HEK293T (cell line): ENCODE results near the gene HSD3B2.

ENCODE experiments used
- BHLHE40 ChIP-seq: fragments of 450-650 bp; IDR thresholded peaks from 2 replicates; pipeline ENCODE4 v1.6.1; 2016; ENCODE audit warnings: mild to moderate bottlenecking, moderate library complexity, borderline replicate concordance
- FOXA1 ChIP-seq: fragments of 450-650 bp; IDR thresholded peaks from 2 replicates; pipeline ENCODE4 v1.6.1; 2016; ENCODE audit warnings: mild to moderate bottlenecking
- FOXM1 ChIP-seq: fragments of 450-650 bp; IDR thresholded peaks from 2 replicates; pipeline ENCODE4 v1.6.1; 2017; ENCODE audit warnings: mild to moderate bottlenecking, borderline replicate concordance
- HDGF ChIP-seq: fragments of 450-650 bp; IDR thresholded peaks from 2 replicates; pipeline ENCODE4 v1.6.1; 2017; ENCODE audit warnings: antibody characterized with exemption, borderline replicate concordance
- L3MBTL2 ChIP-seq: fragments of 450-650 bp; conservative IDR thresholded peaks from 2 replicates; pipeline ENCODE4 v1.6.1; 2016; ENCODE audit warnings: mild to moderate bottlenecking
- SP1 ChIP-seq: fragments of 450-650 bp; IDR thresholded peaks from 2 replicates; pipeline ENCODE4 v1.6.1; 2017
- SUZ12 ChIP-seq: fragments of 450-650 bp; IDR thresholded peaks from 2 replicates; pipeline ENCODE4 v1.6.1; 2016; ENCODE audit warnings: mild to moderate bottlenecking
- TARDBP ChIP-seq: fragments of 450-650 bp; IDR thresholded peaks from 2 replicates; pipeline ENCODE4 v1.6.1; 2016
- ZNF384 ChIP-seq: fragments of 450-650 bp; IDR thresholded peaks from 2 replicates; pipeline ENCODE4 v1.6.1; 2016

GRCh38 chr1:119435052-119435451 lies 20.1 kb downstream of the HSD3B2 start:
- TF ChIP-seq TARDBP: no peak
- TF ChIP-seq FOXM1: no peak
- no peak for TF ChIP-seq BHLHE40
- no peak for TF ChIP-seq SUZ12
- no peak for TF ChIP-seq FOXA1
- TF ChIP-seq SP1: no peak
- no peak for TF ChIP-seq HDGF
- no peak for TF ChIP-seq L3MBTL2
- no peak for TF ChIP-seq ZNF384
